Tibial nerve (tissue), 4 donors: ENCODE results near the gene CACNA2D2. TPM values are rescaled to one million over a fixed set of nuclear protein-coding genes. Genes with fewer than 3 reads are reported as not detected.

Experiments
- DNase-seq, 2 donors: peaks; one replicate each; pipeline ENCODE4 v3.0.0-alpha.2; 2019; ENCODE audit warnings: low spot score in 2 of 2
- H3K27ac ChIP-seq, 4 donors: fragments of 200-600 bp; sonication (generic) in 3 of 4; one replicate each; pipeline ENCODE4 v1.5.1; 2017 to 2019; ENCODE audit warnings: mild to moderate bottlenecking in 1 of 4
- H3K27me3 ChIP-seq, 2 donors: fragments of 200-600 bp; sonication (generic) in 1 of 2; one replicate each; pipeline versions ENCODE4 v1.5.1 to v1.6.0; 2017 to 2019
- H3K36me3 ChIP-seq, 3 donors: fragments of 200-600 bp; sonication (generic); one replicate each; pipeline ENCODE4 v1.5.1; 2018 to 2019
- H3K4me1 ChIP-seq, 4 donors: fragments of 200-600 bp; sonication (generic) in 3 of 4; one replicate each; pipeline ENCODE4 v1.5.1; 2017 to 2019
- H3K4me3 ChIP-seq, 4 donors: fragments of 200-600 bp; sonication (generic) in 3 of 4; one replicate each; pipeline ENCODE4 v1.5.1; 2017 to 2019; ENCODE audit warnings: mild to moderate bottlenecking in 1 of 4, moderate library complexity in 1 of 4
- H3K9me3 ChIP-seq, 4 donors: fragments of 200-600 bp; sonication (generic) in 3 of 4; one replicate each; pipeline ENCODE4 v1.5.1; 2017 to 2019
- EP300 ChIP-seq, 2 donors: sonication (generic); formaldehyde crosslinking; IDR thresholded peaks; one replicate each; pipeline ENCODE4 v1.6.1; 2017; ENCODE audit warnings: antibody characterized with exemption in 2 of 2, mild to moderate bottlenecking in 1 of 2
- POLR2A ChIP-seq, 2 donors: fragments of 450-650 bp; IDR thresholded peaks; one replicate each; pipeline ENCODE4 v1.6.1; 2017; ENCODE audit warnings: antibody characterized with exemption in 2 of 2, mild to moderate bottlenecking in 2 of 2, moderate library complexity in 2 of 2
- WGBS, 2 donors: methylation state at CpG; one replicate each; pipeline ENCODE4 v1.1.5; 2018; 5-methylcytosine and 5-hydroxymethylcytosine counted together
- total RNA-seq, 4 donors: library from RNA; depleted of rRNA; stranded (reverse); fragments of >200 nt; gene quantifications; one replicate each; pipeline ENCODE4 v1.1.0, GENCODE V29; 2016
- TF ChIP-seq, protein P1 (sequence below), 5 experiments: fragments of 200-600 bp in 3 of 5; fragments of 450-650 bp in 2 of 5; sonication (generic) in 3 of 5; IDR thresholded peaks; one replicate each; pipeline ENCODE4 v1.5.1; 2016 to 2019; ENCODE audit warnings: antibody characterized with exemption in 5 of 5, mild to moderate bottlenecking in 3 of 5, moderate library complexity in 2 of 5

CACNA2D2 gene
- total RNA-seq, 4 donors from 2014 or later, result 0.84 to 2.0 (median 1.2) TPM

DNA sequence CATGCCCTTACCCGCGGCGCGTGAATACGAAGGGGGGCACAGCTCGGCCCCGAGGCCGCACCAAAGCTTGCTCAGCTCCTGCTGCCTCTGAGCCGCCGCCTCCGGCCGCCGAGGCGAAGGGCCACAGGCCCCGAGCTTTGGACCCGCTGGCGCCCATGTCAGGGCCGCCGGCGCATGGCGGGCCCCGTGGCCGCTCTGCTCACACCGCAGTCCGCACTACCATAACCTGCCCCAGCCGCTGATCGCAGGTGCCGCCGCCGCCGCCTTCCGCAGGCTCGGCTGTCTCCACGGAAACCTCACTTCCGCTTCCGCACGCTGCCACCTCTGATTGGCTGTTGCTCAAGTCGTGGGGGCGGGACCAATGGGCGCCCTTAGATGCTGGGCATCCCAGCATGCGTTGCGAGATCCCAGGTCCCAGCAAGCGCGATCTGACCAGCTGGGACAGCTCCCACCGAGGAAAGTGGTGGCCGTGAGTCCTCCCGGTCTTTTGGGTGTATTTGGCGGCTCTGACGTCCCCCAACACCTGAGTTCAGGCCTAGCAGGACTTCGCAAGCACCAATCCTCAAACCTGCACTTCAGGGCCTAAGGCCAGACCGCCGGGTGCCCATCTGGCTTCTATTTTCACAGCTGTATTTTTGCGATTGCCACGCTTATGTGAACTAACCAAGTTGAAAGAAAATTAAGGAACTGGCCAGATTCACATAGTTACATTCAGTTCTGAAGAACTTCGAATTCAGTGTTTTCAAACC lies 175.3 kb downstream of the CACNA2D2 start, which contains the start of gene TUSC2:
Gene TUSC2 (minus strand): TSS at position 281 of the 749 bp plus-strand sequence. CDS start 124 bp downstream, at position 157.
- H3K27ac ChIP-seq, result peak within 1 kb of the TSS; percentile 57 to 89 (median 86)
- H3K9me3 ChIP-seq, result no peaks in the 10 kb centered on the region
- 2 to 5% methylated on average over 30 to 43 of the region's 55 CpGs for WGBS, 2 donors
- H3K4me3 ChIP-seq, result peak within 1 kb of the TSS; percentile 78 to 97 (median 90)
- peaks cover 5 to 55% (median 17%) of the 10 kb centered on the region in 3 donors for H3K36me3 ChIP-seq
- H3K4me1 ChIP-seq, result peaks cover 0 to 67% (median 21%) of the 10 kb centered on the region in 4 donors
- TF ChIP-seq, protein P1, sequence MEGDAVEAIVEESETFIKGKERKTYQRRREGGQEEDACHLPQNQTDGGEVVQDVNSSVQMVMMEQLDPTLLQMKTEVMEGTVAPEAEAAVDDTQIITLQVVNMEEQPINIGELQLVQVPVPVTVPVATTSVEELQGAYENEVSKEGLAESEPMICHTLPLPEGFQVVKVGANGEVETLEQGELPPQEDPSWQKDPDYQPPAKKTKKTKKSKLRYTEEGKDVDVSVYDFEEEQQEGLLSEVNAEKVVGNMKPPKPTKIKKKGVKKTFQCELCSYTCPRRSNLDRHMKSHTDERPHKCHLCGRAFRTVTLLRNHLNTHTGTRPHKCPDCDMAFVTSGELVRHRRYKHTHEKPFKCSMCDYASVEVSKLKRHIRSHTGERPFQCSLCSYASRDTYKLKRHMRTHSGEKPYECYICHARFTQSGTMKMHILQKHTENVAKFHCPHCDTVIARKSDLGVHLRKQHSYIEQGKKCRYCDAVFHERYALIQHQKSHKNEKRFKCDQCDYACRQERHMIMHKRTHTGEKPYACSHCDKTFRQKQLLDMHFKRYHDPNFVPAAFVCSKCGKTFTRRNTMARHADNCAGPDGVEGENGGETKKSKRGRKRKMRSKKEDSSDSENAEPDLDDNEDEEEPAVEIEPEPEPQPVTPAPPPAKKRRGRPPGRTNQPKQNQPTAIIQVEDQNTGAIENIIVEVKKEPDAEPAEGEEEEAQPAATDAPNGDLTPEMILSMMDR (IDR thresholded peaks at IDR 0.05), result peak in 1 of 5 experiments; percentile 44
- TF ChIP-seq POLR2A (IDR thresholded peaks at IDR 0.05), result peak; percentile 28 to 65
- TF ChIP-seq EP300 (IDR thresholded peaks at IDR 0.05), result peak; percentile 87 to 89
- no peaks in the 10 kb centered on the region for H3K27me3 ChIP-seq
- DNase-seq, result peak; percentile 98

GRCh38 chr3:50327129-50327528 lies 176.3 kb downstream of the CACNA2D2 start:
- Histone ChIP-seq H3K27ac (peak overlapping the region in 2 of 4 donors; percentile 88 to 89), H3K4me1 (peaks cover 0 to 70% (median 29%) of the 10 kb centered on the region in 4 donors), H3K36me3 (peaks cover 5 to 50% (median 17%) of the 10 kb centered on the region in 3 donors), H3K4me3 (peak overlapping the region; percentile 78 to 97 (median 90)), H3K9me3 (no peaks in the 10 kb centered on the region), H3K27me3 (no peaks in the 10 kb centered on the region)
- TF ChIP-seq, protein P1 (IDR thresholded peaks at IDR 0.05), result no peak
- no peak for TF ChIP-seq POLR2A (IDR thresholded peaks at IDR 0.05)
- no peak for TF ChIP-seq EP300 (IDR thresholded peaks at IDR 0.05)
- DNase-seq, result no peak
- WGBS, 2 donors, result 70 to 75% methylated on average over 4 of the region's 4 CpGs

- no peak overlapping the region for H3K27ac ChIP-seq
- no peaks in the 10 kb centered on the region for H3K9me3 ChIP-seq
- no peaks in the 10 kb centered on the region for H3K27me3 ChIP-seq
- no peak for DNase-seq
- TF ChIP-seq, protein P1 (IDR thresholded peaks at IDR 0.05), result no peak
- TF ChIP-seq EP300 (IDR thresholded peaks at IDR 0.05) (no peak), POLR2A (IDR thresholded peaks at IDR 0.05) (no peak)
- peaks cover 5 to 40% (median 13%) of the 10 kb centered on the region in 3 donors for H3K36me3 ChIP-seq
- no peak overlapping the region for H3K4me3 ChIP-seq
- H3K4me1 ChIP-seq, result peaks cover 0 to 72% (median 32%) of the 10 kb centered on the region in 4 donors
- WGBS, 2 donors, result 86 to 90% methylated on average over 8 of the region's 8 CpGs
These were observed 177.3 kb downstream of the CACNA2D2 start for GRCh38 chr3:50326182-50326541.

DNA sequence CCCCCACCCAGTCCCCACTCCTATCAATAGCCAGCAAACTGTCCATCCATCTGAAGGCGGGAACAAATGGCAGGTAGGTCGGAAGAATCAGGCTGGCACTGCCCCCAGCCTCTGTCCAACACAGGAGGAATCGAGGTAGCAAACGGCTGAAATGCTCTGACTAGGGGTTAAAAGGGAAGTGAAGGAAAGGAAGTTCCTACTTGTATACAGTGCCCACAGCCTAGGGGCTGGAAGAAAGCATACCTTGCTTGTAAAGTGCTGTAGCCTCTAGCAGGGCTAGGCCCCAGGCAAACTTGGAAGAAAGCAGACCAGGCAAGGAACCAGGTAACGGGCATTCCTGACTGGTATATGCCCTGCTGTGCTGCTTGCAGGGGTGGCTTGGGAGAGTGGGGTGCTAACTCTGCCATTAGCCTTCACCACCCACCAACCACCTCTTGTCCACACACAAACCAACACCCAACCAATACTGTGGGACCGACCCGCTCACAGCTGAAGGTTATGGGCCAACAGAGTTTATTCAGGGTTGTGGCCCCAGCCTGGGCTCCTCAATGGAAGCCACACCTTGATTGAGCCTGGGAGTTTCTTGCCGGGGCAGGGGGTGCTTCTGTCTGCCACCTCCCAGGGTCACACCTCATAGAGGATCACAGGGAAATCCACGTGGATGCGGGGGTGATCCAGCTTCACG lies 177.8 kb downstream of the CACNA2D2 start:
- no peaks in the 10 kb centered on the region for H3K9me3 ChIP-seq
- H3K27ac ChIP-seq, result peak overlapping the region in 2 of 4 donors; percentile 5 to 99
- WGBS, 2 donors, result 80 to 82% methylated on average over 8 to 11 of the region's 11 CpGs
- H3K27me3 ChIP-seq, result no peaks in the 10 kb centered on the region
- no peak for TF ChIP-seq EP300 (IDR thresholded peaks at IDR 0.05)
- TF ChIP-seq, protein P1 (IDR thresholded peaks at IDR 0.05), result no peak
- no peak for TF ChIP-seq POLR2A (IDR thresholded peaks at IDR 0.05)
- DNase-seq, result no peak
- H3K4me3 ChIP-seq, result no peak overlapping the region
- peaks cover 0 to 72% (median 32%) of the 10 kb centered on the region in 4 donors for H3K4me1 ChIP-seq
- H3K36me3 ChIP-seq, result peaks cover 3 to 35% (median 8%) of the 10 kb centered on the region in 3 donors
